Fibroblast of the conjunctiva (primary cell): ENCODE results near the gene DLL3.

Experiments
- DNase-seq: peaks from one replicate; pipeline ENCODE4 v3.0.0-alpha.2; 2010; ENCODE audit warnings: low read depth

Gene DLL3

GRCh38 chr19:39555883-39556282 lies 57.1 kb downstream of the DLL3 start:
- DNase-seq: no peak
